HEK293T (cell line): Measurements from ENCODE around the gene ARF6.

Experiments
- ELF4 ChIP-seq: fragments of 450-650 bp; IDR thresholded peaks from 2 replicates; pipeline ENCODE4 v1.6.1; 2017; ENCODE audit warnings: antibody characterized with exemption
- FOXM1 ChIP-seq: fragments of 450-650 bp; IDR thresholded peaks from 2 replicates; pipeline ENCODE4 v1.6.1; 2017; ENCODE audit warnings: mild to moderate bottlenecking, borderline replicate concordance
- L3MBTL2 ChIP-seq: fragments of 450-650 bp; conservative IDR thresholded peaks from 2 replicates; pipeline ENCODE4 v1.6.1; 2016; ENCODE audit warnings: mild to moderate bottlenecking
- NFRKB ChIP-seq: fragments of 450-650 bp; IDR thresholded peaks from 2 replicates; pipeline ENCODE4 v1.6.1; 2016; ENCODE audit warnings: mild to moderate bottlenecking, moderate library complexity
- ZNF384 ChIP-seq: fragments of 450-650 bp; IDR thresholded peaks from 2 replicates; pipeline ENCODE4 v1.6.1; 2016

DNA sequence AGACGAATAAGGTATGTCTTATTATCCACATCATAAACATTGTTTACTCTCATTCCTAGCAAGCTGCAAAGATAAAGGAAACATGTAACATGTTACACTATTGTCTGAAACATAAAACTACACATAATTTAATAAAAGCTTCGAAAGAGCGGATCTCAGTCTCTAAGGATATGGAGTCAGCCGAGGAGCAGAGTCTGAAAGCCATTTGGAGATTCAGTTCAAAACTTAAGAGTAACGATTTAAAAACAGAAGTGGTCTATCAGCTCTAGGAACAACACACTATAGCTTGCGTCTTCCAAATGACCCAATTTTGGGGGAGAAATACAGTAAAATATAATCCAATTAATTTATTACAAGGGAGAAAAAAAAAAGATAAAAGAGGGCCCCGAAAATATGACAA, 41.1 kb upstream of the ARF6 start:
- TF ChIP-seq L3MBTL2 (no peak), ZNF384 (no peak), FOXM1 (no peak), NFRKB (no peak), ELF4 (no peak)
